HS-5 (cell line): ENCODE results near the gene RRP7A.
"Not testable (repeated sequence)": the region's sequence is repeated elsewhere in the genome, so short reads cannot be mapped to it uniquely, and the experiment has no call there.

Experiments
- DNase-seq: peaks from one replicate; pipeline ENCODE4 v3.0.0-alpha.2; 2012; ENCODE audit warnings: low read depth

RRP7A gene

DNA sequence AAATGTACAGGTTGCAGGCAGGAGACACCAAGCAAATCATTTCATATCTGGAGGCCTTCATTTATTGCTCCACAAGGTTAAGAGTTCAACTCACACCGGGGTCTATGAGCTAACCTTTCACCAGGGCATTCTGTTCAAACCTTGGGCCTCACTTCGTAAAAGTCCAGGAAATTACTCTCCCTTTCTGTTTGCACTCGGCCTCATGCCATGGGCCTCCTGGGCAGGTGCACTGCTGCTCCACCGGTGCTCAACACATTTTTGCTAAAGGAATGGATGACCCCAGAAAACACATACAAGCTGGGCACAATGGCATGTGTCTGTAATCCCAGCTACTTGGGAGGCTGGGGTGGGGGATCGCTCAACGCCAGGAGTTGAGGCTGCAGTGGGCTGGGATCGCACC is 16.6 kb upstream of the RRP7A start:
- no peak for DNase-seq

DNA sequence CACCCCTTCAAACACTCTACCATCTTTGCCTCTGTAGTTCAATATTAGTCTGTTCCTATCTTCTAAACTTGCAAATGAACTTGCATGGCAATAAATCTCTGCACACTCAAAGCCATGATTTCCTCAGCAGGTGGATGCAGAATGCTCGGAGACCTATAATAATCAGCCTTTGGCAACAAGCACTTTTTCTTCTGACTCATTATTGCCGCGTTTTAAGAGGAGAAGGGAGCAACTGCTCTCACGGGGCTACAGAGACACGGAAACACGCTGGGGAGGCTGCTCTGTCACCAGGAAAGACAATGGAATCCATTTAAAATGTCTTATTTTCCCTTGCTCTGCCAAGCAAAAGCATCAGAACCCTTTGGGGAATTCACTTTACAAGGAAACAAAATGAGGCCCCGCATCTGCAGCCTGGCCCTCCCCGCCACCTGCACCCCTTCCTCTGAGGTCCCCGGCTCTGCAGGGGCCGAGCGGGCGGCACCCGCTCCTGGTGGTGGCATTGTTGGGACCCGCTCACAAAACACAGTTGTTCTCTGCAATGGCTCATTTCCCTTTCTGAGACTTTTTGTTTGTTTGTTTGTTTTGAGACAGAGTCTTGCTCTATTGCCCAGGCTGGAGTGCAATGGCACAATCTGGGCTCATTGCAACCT is 15.6 kb upstream of the RRP7A start:
- not testable (repeated sequence) for DNase-seq

DNA sequence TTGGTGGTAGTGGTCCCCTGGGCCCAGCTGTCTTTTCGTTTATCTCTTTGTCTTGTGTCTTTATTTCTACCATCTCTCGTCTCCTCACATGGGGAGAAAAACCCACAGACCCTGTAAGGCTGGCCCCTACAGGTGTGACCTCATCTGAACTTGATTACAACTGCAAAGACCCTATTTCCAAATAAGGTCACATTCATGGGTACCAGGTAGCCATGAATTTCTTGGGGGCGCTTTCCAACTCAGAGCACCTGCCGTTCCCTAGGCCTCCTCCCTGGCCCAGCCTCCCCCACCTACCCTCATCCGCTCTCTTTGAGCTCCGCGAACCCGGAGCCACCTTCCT is 14.0 kb upstream of the RRP7A start:
- DNase-seq = no peak

DNA sequence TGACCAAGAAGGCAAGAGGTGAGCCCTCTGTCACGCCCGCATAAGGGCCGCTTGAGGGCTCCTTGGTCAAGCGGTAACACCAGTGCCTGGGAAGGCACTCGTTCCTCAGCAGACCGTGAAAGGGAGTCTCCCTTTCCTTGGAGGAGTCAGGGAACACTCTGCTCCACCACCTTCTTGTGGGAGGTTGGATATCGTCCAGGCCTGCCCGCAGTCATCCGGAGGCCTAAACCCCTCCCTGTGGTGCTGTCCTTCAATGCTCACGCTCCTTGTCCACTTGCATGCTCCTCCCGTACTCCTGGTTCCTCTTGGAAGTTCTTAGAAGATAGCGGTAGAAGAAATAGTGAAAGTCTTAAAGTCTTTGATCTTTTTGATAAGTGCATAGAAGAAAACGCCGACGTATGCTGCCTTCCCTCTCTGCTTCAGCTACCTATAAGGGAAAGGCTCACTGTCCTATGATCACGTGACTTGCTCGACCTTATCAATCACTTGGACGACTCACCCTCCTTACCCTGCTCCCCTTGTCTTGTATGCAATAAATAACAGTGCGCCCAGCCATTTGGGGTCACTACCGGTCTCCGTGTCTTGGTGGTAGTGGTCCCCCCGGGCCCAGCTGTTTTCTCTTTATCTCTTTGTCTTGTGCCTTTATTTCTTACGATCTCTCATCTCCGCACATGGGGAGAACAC is 11.9 kb upstream of the RRP7A start:
- not testable (repeated sequence) for DNase-seq

DNA sequence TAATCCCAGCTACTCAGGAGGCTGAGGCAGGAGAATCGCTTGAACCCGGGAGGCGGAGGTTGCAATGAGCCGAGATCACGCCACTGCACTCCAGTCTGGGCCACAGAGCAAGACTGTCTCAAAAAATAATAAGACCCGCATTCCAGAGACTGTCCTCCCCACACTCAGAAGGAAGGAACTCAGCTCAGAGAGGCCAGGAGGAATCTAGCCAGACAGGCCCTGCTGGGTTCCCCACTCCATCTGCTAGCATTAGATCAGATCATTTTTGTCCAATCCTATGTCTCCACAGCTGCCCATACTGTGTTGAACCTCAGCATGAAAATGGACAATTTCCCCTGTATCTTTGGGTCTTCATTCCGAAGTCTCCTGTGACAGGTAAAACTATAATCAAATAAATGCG is 9.8 kb upstream of the RRP7A start:
- DNase-seq = not testable (repeated sequence)

DNA sequence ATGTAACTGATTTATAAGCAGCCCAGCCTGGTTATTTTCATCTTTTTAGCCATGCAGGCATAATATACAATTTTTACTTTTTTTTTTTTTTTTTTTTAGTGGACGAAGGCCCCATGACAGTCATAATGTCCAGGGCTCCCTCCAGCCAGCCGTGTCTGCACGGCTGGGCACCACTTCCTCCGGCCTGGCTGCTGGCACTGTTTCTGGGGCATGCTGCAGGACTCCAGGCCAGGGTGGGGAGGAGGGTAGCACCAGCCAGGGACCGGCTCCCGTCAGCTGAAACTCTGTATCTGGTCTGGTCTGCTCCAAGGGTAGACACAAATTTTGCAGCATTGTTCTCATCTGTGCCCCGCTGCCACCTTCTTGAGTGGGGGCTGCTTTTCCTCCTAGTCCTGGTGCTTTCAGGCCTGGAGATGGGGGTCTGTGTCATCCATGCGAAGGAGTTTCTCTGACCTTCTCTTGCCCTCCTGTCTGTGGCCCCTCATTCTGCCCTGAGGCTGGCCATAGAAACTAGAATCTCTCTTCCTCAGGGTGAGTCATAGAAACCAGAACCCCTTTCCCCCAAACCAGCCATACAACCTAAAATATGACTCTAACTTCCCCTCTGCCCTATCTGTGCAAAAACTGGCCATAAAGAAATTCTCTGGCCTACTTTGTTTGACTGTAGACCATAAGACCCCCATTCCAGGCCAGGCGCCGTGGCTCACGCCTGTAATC is 9.2 kb upstream of the RRP7A start:
- DNase-seq = no peak

DNA sequence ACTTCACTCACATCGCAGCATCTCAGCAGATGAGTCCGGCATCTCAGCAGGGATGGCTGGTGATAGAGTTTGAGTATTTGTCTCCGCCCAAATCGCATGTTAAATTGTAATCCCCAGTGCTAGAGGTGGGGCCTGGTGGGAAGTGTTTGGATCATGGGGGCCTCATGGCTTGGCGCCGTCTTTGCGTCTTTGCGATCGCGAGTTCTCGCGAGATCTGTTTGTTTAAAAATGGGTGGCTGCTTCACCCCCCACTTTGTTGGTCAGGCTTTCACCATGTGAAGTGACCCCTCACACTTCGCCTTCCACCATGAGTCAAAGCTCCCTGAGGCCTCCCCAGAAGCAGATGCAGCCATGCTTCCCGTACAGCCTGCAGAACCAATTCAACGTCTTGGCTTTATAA is 3.0 kb upstream of the RRP7A start:
- no peak for DNase-seq

DNA sequence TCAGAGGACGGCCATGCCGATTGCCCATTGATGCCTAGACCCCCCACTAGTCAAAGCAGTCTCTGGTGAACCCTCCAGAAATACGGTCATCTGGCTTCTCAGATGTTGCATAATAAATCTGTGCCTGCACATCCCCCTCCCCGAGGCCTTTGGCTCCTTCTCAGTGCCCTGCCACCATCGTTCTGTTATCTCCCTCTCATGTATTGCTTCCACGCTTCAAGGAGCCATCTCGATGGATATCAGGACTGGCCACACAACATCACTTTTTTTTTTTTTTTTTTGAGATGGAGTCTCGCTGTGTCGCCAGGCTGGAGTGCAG is 1.6 kb upstream of the RRP7A start:
- DNase-seq = no peak

DNA sequence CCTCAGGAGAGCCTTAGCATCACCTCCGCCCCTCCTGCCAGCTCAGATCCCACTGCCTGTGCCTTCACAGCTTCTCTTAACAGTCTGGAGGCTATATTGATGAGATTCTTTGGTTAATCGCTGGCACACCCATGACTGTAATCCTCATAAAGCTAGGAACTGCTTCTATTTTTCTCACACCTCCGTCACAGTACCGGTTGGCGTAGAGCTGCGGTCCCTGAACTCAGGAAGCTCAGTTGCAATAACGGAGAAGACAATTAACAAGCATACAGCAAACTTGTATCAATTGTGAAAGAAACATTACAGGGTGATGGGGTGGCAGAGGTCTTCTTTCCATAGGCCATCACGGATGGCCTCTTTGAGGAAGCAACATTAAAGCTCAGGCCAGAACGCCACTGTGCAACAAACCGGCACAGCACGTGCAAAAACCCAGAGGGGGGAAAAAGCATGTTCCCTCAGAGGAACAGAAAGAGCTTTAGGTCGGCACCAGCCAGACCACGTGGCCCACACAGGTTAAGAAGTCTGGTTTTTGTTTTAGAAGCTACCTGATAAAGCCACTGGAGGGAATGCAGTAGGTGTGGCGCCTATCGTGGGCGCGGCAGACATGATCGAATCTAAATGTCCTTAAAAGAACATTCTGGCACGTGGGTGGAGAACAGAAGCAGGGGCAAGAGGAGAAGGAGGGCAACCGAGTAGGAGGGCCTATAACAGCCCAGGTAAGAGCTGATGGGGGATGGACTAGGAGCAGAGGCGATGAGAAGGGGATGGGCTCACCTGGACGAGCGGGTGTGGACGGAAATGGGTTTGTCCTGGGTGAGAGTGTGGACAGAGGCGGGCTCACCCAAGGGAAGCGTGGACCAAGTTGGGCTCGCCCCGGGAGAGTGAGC is 715 bp downstream of the RRP7A start:
- not testable (repeated sequence) for DNase-seq

DNA sequence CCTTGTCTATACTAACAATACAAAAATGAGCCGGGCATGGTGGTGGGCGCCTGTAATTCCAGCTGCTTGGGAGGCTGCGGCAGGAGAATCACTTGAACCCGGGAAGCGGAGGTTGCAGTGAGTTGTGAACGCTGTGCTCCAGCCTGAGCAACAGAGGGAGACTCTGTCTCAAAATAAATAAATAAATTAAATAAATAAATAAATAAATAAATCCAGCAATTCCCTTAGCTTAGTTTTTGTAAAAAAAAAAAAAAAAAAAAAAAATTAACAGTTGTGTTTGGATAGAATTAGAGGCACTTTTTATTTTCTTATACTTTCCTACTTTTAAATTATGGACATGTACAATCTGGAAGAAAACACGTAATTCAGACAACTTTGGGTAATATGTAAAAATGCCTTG is 2.5 kb downstream of the RRP7A start:
- DNase-seq = not testable (repeated sequence)

DNA sequence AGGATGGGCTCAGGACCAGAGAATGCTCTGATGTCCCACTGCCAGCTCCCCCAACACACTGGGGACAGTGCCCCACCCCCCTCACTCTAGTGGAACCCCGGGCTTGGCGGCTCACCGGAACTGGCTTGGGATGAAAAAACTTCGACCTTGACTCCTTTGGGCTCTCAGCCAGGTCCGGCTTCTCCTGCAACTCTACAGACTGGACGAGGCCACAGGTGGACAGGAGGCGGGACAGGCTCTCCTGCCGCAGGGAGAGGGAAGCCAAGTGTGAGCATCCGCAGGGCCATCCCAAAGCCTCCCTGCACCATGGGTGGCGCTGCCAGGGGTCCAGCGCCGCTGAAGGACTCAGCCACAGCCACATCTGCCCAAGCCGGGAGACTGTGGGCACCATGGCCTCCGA is 3.7 kb downstream of the RRP7A start:
- DNase-seq = no peak

DNA sequence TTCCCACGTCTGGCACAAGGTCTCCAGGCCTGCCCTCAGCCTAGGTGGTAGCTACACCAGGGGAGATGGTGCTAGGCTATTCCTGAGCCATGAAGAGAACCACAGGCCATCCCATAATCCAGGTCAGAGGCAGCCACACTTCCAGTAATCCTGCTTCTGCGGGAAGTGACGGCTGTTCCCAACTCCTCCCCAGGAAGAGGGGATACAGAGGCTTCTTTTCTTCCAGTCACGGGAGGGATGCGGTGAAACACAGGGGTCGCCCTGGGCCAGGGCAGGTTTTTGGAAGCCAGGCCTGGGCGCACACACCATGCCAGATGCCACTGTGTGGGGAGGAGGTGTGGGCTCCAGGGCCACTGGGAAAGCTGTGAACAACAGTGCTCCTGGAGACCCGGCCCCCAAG is 4.3 kb downstream of the RRP7A start:
- not testable (repeated sequence) for DNase-seq

DNA sequence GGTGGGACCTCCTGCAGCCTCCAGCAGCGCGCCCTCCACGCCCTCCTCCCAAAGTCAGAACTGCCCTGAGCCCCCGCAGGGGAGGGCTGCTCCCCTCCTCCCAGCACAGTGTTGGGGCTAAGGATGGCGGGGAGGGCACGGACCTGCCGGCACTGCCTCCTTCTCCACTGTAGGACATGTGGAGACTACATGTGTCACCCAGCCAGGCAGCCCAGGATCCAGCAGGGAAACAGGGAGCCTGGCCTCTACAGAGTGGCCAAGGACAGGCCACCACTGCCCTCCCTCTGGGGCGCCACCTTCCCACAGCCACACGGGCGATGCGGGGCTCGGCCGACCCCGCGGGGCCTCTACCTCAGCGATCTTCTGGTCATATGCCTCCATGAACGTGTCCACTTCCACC is 5.3 kb downstream of the RRP7A start:
- DNase-seq = not testable (repeated sequence)

DNA sequence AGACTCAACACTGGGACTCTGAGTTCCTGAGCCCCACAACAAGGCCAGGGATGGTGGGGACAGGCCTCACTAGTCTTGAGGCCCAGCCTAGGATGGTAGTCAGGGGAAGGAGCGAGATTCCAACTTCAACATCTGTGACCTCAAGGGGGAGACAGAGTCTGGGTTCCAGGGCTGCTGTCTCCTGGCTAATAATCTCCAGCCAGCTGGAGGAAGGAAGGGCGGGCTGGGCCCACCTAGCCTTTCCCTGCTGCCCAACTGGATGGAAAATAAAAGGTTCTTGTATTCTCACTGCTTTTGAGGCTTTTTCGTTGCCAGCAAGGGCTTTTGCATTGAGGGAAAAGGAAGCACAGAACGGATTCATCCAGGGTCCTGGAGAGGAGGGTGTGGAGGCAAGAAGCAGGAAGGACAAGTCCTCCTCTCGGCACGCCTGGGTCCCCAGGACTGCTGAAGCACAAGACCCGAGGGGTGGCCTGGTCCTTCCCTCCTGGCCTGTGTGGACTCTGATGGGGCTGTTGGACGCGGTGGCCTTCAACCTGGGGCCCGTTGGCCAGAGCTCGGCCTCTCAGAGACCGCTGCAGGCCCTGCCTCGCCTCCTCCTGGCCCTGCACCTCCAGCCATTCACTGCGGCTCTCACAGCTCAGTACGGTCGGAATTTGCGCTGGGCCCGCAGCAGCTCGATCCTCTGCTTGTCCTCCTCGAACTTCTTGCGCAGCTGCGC is 7.2 kb downstream of the RRP7A start:
- DNase-seq = not testable (repeated sequence)

DNA sequence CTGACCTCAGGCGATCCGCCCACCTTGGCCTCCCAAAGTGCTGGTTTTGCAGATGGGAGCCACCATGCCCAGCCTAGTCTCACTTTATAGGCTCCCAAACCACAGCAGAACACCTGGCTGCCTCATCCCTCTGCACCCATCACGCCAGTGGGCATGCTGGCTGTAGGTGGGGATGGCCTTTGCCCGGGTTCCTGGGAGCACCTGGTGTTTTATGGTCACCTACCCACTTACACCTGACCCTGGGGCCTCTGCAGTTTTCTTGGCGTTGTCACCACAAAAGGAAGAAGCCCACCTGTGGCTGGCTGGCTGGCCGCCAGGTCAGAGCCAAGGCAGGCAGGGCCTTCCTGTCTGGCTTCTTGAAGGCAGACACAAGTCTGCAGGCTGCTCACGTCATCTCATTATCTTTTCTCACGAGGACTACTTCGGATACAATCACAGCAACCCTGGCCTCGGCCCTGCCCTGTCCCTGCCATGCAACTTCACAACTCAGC is 8.2 kb downstream of the RRP7A start:
- DNase-seq = no peak

DNA sequence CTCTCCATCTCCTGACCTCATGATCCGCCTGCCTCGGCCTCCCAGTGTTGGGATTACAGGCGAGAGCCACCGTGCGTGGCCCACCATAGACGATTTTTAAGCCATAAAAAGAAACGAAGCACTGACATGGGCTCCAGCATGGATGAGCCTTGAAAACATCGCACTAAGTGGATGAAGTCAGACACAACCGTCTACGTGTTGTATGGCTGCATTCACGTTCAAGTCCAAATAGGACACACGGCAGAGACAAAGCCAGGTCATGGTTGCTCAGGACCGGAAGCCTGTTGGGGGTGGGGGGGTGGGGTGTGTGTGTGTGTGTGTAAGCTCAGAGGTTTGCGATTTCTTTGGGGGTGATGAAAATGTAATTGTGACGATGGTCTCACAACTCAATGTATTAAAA is 10.0 kb downstream of the RRP7A start:
- DNase-seq = no peak

DNA sequence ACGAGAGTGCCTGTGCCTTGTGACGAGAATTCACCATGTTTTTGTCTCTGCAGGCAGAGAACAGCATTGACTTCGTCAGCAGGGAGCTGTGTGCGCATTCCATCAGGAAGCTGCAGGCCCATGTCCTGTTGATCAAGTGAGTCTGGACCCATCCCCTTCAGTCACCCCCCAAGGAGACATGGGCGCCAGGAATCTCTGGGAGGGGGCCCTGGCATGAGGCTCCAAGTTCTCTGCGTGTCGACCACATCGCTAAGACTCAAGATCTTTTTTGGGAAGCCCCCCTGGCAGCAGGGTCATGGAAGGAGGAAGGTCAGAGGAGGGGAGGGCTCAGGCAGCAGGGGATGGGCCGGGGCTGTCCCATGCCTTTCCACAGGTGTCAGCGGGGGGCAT is 10.6 kb downstream of the RRP7A start:
- DNase-seq = not testable (repeated sequence)

DNA sequence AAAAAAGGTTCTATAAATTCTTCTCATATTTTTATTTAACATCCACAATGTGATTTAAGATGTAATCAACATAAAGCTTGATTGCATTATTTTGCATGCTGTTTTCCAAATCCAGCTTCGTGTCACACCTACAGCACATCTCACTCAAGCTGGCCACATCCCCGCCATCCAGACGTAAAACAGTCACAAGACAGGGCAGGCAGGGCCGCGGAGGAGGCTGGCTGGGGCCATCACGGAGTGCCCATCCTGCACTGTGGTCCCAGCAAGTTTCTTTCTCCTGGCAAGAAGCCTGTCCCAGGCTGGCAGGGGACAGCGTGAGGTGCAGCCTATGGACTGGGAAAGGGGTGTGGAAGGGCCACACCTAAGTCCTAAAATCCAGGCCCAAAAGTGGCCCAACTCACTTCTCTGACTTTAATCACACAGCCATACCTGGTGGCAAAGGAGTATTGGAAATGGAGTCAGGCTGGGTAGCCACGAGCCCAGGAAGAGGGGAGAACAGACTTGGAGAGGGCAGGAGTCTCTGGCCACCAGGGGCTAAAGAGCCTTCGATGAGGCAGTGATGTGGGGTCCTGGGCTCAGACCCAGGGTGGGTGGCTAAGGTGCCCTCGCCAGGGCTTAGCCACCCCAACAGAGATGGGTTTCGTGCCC is 11.1 kb downstream of the RRP7A start:
- not testable (repeated sequence) for DNase-seq

DNA sequence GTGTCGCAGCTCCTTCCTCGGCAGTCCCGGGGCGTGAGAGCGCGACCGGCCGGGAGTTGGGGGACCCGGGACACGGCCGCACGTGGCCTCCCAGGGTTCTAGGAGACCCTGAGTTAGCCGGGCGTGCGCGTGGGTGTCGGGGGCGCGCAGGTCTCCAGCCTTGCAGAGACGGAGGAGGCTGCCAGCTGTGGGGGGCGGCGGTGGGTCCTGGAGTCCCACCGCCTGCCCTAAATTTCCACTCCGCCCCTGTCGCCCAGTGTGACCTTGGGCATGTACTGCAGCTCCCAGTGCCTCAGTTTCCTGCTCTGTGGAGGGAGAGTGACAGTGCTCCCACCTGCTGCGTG is 18.8 kb downstream of the RRP7A start:
- DNase-seq = no peak

DNA sequence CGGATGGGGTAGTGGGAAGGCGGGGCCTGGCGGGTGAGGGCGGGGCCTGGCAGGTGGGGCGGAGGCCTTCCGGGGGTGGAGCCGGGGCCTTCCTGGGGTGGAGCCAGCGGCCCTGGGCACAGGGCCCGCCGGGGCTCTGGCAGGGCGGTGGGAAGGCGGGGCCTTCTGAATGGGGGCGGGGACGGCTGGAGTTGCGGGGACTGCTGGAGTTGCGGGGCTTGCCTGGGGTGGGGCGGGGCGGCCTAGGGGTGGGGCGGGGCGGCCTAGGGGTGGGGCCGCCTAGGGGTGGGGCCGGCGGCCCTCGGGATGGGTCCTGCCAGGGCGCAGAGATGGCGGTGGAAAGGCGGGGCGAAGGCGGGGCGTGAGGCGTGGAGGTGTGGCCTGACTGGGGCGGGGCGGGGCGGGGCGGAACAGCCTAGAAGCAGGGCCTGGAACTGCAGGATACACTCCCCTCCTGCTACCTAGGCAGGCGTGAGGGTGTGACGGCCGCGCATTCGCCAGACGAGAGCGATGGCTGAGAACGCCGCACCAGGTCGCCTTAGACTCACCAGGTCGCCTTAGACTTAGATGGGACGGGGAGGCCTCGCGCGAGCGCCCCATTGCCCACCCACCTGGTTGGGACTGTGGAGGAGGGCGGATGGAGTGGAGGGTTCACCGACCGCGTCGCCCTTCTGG is 19.3 kb downstream of the RRP7A start:
- no peak for DNase-seq

DNA sequence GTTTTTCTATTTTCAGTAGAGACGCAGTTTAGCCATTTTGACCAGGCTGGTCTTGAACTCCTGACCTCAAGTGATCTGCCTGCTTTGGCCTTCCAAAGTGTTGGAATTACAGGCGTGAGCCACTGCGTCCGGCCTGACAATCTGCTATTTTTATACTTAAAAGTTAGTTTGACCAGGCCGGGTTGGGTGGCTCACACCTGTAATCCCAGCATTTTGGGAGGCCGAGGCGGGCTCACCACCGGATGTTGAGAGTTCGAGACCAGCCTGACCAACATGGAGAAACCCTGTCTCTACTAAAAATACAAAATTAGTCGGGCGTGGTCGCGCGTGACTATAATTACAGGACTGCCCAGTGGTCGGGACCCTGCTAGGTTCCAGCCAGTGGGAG is 19.8 kb downstream of the RRP7A start:
- not testable (repeated sequence) for DNase-seq
